Mammary epithelial cell (primary cell): ENCODE measurements around the gene TCEANC.

Experiments
- EZH2 ChIP-seq: IDR thresholded peaks from 2 replicates; pipeline ENCODE4 v1.6.1; 2012; ENCODE audit warnings: low read length, inconsistent platforms, borderline replicate concordance
- TF ChIP-seq, protein P1 (sequence below), 2 donors: IDR thresholded peaks in 1 of 2; conservative IDR thresholded peaks in 1 of 2; 2 replicates each; pipeline ENCODE4 v1.5.1; 2011 to 2012; ENCODE audit warnings: inconsistent platforms in 2 of 2, low read length in 2 of 2, mild to moderate bottlenecking in 2 of 2, control low read depth in 1 of 2, low read depth in 1 of 2; ENCODE audit not compliant: insufficient read depth in 1 of 2; ENCODE audit errors: extremely low read depth in 1 of 2

DNA sequence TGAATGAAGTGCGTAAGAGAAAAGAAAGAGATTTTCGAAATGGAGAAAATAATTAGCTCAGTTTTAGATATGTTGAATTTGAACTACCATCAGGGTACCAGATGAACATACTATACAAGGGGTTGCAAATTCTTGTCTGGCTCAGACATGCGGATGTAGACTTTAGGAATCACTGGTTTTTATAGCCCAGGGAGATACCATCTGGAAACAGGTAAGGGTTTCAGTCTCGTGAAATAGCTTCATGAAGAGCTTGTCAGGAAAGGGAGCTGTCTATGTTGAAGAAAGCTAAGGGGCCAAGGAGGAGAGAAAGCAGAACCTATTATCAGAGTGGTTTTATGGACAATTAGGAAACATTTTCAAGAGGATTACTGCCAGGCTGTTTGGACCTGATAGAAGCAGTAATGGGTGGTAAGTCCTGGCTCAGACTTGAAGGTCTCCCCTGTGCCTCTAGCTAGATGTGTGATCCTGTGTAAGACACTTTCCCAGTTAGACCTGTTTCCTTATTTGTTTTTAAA is 42.7 kb downstream of the TCEANC start:
- TF ChIP-seq, protein P1, sequence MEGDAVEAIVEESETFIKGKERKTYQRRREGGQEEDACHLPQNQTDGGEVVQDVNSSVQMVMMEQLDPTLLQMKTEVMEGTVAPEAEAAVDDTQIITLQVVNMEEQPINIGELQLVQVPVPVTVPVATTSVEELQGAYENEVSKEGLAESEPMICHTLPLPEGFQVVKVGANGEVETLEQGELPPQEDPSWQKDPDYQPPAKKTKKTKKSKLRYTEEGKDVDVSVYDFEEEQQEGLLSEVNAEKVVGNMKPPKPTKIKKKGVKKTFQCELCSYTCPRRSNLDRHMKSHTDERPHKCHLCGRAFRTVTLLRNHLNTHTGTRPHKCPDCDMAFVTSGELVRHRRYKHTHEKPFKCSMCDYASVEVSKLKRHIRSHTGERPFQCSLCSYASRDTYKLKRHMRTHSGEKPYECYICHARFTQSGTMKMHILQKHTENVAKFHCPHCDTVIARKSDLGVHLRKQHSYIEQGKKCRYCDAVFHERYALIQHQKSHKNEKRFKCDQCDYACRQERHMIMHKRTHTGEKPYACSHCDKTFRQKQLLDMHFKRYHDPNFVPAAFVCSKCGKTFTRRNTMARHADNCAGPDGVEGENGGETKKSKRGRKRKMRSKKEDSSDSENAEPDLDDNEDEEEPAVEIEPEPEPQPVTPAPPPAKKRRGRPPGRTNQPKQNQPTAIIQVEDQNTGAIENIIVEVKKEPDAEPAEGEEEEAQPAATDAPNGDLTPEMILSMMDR (conservative IDR thresholded peaks at IDR 0.05 in 1 of 2, IDR thresholded peaks at IDR 0.05 in 1 of 2; ENCODE audit: extremely low read depth in 1 of 2, insufficient read depth in 1 of 2, low read depth in 1 of 2, low read length in 2 of 2), result no peak
- TF ChIP-seq EZH2, result no peak
